Measurements from ENCODE around the gene FGD2. TPM values are rescaled to one million over a fixed set of nuclear protein-coding genes. Genes with fewer than 3 reads are reported as not detected.

Gene FGD2
- total RNA-seq, 1 donor from 2014 or later: not detected

DNA sequence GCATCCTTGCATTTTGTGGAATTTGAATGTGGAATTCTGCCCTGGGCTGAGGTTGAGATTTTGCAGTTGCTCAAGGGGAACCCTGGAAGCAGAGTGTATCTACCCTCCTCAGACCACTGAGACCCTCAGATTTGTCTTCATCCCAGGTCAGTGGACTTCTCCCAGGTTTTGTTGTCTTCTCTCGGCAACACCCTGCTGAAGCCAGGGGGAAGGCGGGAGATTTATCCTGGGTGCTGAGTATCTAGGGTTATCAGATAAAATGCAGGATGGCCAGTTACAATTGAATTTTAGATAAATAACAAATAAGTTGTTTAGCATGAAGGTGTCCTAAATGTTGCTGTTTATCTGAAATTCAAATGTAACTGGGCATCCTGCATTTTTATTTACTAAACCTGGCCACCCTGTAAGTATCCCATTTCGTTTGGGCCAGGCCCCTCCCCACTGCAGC lies 43.0 kb downstream of the FGD2 start:
- Mint-ChIP-seq H3K27me3 (ENCODE audit: low read depth) (no peaks in the 10 kb centered on the region), H3K27ac (no peak overlapping the region), H3K9me3 (no peaks in the 10 kb centered on the region), H3K4me1 (peaks cover 7% of the 10 kb centered on the region), H3K36me3 (no peaks in the 10 kb centered on the region), H3K4me3 (no peak overlapping the region)
- no peak for TF ChIP-seq CTCF (IDR thresholded peaks at IDR 0.05; ENCODE audit: unreplicated experiment)
- no peak for DNase-seq (ENCODE audit: low spot score in 2 of 2, unreplicated experiment in 2 of 2)

DNA sequence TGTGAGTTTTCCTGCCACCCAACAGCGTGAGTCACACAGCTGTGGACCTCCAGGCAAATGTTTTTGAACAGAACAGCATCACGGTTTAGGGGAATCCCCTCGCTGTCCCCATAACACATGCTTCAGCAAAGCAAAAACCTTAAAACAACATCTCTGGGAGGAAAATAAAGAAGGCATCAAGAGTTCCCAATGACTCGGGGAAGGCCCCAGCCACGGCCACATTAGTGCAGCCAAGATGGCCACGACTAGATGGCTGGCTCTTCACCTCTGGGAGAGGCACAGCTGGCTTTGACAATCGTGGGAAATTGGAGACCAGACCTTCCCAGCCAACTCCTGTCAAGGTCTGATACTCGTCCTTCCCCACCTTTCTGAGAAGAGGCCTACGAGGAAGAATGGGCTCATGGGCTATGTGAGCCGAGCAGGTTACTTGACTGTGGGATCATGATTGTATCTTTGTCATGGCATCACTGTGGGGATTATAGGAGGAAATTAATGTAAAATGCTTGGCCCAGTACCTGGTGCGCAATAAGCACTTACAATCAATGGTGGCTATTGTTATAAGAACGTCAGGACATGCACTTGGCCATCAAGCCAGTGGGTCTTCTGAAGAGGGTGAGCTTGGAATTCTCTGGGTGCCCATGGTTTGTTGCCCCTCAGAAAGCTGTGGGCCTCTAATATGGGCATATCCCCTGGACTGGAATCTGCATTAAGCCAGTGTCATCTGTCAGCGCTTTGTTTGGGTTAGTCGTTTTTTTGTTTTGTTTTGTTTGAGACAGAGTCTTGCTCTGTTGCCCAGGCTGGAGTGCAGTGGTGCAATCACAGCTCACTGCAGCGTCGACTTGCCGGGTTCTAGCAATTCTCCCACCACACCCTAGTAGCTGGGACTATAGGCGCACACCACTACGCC lies 43.6 kb downstream of the FGD2 start:
- Mint-ChIP-seq H3K36me3 (no peaks in the 10 kb centered on the region), H3K27ac (no peak overlapping the region), H3K9me3 (no peaks in the 10 kb centered on the region), H3K27me3 (ENCODE audit: low read depth) (no peaks in the 10 kb centered on the region), H3K4me1 (peaks cover 7% of the 10 kb centered on the region), H3K4me3 (no peak overlapping the region)
- DNase-seq (ENCODE audit: low spot score in 2 of 2, unreplicated experiment in 2 of 2): no peak
- TF ChIP-seq CTCF (IDR thresholded peaks at IDR 0.05; ENCODE audit: unreplicated experiment): no peak

GRCh38 chr6:37049758-37050044 lies 44.2 kb downstream of the FGD2 start:
- DNase-seq (ENCODE audit: low spot score in 2 of 2, unreplicated experiment in 2 of 2): no peak
- H3K36me3 Mint-ChIP-seq: no peaks in the 10 kb centered on the region
- H3K4me1 Mint-ChIP-seq: peaks cover 7% of the 10 kb centered on the region
- H3K4me3 Mint-ChIP-seq: no peak overlapping the region
- no peak overlapping the region for H3K27ac Mint-ChIP-seq
- TF ChIP-seq CTCF (IDR thresholded peaks at IDR 0.05; ENCODE audit: unreplicated experiment): no peak
- H3K27me3 Mint-ChIP-seq (ENCODE audit: low read depth): no peaks in the 10 kb centered on the region
- H3K9me3 Mint-ChIP-seq: no peaks in the 10 kb centered on the region

DNA sequence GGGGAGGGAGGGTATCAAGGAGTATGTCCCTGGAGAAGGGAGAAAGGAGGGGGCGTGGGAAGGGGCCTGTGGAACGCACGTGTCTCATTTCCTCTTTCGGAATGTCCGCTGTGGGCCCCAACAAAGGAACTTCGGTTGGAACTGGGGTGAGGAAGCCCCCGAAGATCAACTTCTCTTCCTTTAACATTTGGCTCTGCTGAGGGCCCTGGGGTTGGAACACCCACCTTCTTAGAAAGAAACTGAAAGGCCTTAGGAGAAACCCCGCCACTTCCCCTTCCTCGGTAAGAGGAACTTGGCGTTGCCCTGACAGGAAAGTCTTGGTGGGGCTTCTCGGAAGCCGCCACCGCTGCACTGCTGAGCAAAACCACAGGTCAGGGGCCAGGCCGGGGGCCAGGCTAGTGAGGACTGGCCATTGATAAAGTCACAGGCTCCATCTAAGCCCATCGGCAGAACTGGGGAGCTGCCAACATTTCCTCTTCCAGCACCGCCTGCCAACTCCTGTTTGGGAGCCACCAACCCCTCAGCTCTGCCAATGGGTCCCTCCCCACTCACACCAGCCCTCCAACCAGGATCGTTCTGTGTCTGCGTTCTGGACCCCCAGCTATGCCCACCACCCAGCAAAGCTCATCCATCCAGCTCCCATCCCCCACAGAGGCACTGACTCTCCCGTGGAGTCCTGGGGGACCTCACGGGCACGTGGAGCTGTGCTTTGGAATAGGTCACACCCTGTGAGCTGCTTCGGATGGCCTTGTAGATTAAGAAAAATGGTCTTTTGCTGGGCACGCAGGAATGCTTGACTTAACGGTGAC lies 44.8 kb downstream of the FGD2 start:
- no peak for TF ChIP-seq CTCF (IDR thresholded peaks at IDR 0.05; ENCODE audit: unreplicated experiment)
- Mint-ChIP-seq H3K9me3 (no peaks in the 10 kb centered on the region), H3K4me3 (no peak overlapping the region), H3K36me3 (no peaks in the 10 kb centered on the region), H3K4me1 (peaks cover 7% of the 10 kb centered on the region), H3K27me3 (ENCODE audit: low read depth) (no peaks in the 10 kb centered on the region), H3K27ac (no peak overlapping the region)
- DNase-seq (ENCODE audit: low spot score in 2 of 2, unreplicated experiment in 2 of 2): no peak

GRCh38 chr6:37050854-37051137 lies 45.3 kb downstream of the FGD2 start:
- H3K36me3 Mint-ChIP-seq: no peaks in the 10 kb centered on the region
- no peak for TF ChIP-seq CTCF (IDR thresholded peaks at IDR 0.05; ENCODE audit: unreplicated experiment)
- H3K4me3 Mint-ChIP-seq: no peak overlapping the region
- no peak for DNase-seq (ENCODE audit: low spot score in 2 of 2, unreplicated experiment in 2 of 2)
- H3K27ac Mint-ChIP-seq: no peak overlapping the region
- H3K27me3 Mint-ChIP-seq (ENCODE audit: low read depth): no peaks in the 10 kb centered on the region
- peaks cover 7% of the 10 kb centered on the region for H3K4me1 Mint-ChIP-seq
- H3K9me3 Mint-ChIP-seq: no peaks in the 10 kb centered on the region
